ENCODE measurements around the gene MRPL36.
A peak's percentile ranks its signal among the peaks of the same experiment; 100 is the strongest.
"Not testable (repeated sequence)": the region's sequence is repeated elsewhere in the genome, so short reads cannot be mapped to it uniquely, and the experiment has no call there.

Gene MRPL36

DNA sequence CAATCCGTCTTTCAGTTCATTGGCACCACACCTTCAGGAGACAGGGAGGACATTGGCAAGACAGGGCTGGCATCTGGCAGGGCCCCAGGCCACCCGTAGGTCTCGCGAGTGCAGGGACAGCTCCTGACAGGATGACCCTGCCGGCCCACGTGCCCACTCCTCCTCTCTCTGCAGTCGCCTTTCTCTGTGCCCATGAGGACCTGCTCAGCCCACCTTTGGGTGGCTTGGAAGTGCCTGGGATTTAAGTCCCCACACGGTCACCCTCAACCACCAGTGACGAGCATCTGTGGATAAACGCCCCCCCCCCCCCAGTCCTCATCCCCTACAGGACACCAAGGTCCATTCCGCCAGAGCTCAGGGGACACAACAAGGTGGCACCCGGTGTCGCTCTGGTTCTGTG lies 4.1 kb downstream of the MRPL36 start:
- no peak for DNase-seq

- DNase-seq = no peak
Measured at GRCh38 chr5:1794901-1795290, 4.7 kb downstream of the MRPL36 start.

GRCh38 chr5:1793966-1794900 lies 5.4 kb downstream of the MRPL36 start:
- DNase-seq = no peak

GRCh38 chr5:1793301-1793740 lies 6.3 kb downstream of the MRPL36 start:
- peak; percentile 67 for DNase-seq

DNA sequence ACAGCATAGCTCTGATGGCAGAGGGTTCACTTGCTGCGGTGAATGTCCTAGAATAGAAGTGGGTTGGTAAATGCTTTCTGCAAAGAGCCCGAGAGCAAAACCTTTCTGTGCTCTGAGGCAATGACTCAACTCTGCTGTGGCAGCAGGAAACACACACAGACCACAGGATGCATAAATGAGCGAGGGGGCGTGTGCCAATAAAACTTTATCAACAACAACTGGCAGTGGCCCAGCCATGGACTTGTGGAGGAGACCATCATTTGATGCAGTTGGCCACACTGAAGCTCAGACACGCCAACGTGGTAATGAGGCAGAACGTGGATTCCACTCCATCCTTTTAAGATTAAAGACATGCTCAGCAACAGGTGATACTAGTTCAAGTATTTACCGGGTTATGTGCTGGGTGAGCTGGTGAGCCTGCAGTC lies 6.8 kb downstream of the MRPL36 start:
- peak; percentile 85 for DNase-seq

- DNase-seq = no peak
Measured at GRCh38 chr5:1791176-1791575, 8.5 kb downstream of the MRPL36 start.

DNA sequence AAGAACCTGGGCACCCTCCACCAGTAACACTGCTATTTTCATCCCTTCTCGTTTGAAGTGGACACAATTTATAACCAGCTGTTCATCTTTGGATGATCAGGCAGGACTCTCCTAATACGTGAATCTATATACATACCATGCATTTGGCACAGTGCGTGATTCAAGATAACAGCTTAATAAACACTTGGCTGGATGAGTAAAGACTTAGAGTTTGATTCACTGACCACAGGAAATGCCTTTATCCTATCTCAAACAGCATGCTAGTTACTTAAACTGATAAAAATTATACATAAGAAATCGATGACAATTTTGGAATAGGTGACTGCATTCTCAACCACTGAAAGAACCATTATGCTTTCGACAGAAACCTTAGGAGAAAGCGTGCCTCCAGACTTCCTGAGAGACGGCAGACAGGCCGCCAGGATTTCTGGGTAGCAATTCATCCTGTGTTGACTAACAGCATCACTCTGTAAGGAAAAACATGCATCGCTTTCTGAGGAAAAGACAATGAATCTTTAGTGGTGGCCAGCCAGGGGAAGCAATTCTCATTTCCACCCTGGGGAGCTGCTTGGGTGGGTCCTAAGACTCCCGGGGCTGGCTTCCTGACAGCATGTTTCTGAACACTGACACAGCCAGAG lies 9.7 kb downstream of the MRPL36 start:
- no peak for DNase-seq

GRCh38 chr5:1789438-1789833 lies 10.2 kb downstream of the MRPL36 start:
- not testable (repeated sequence) for DNase-seq

DNA sequence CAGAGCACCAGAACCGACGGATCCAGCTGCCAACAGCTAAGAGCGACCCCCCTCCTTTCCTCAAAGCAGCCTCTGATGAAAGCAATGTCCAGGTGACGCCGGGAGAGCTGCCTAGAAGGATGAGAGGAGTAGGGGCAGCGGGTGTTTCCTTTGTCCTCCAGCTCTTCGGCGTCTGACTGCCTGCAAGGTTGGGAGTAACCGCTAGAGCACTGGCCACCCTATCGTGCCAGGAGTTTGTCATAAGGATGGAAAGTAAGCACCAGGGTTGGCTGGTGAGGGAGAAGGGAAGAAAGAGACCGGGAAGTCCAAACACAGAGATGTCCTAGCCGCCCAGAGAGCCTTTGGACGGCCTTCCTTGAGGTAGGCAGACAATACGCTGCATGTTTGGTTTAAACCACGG lies 10.8 kb downstream of the MRPL36 start:
- no peak for DNase-seq

DNA sequence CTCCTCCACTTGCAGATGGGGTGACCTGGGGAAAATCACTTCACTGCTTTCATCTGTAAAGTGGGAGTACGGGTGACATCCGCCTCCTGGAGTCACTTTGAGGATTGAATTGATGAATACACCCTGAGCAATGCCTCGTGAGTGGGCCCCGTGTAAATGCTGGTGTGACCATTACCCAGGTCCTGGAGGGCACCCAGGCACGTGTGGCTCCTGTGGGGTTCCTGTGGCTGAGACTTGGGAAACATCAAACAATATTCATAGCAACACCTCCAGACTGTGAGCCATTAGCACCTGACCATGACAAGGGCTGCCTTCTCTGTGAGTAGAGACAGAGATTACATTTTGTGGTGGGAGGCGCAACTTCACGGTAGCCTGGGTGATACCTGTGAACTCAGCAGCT lies 11.4 kb downstream of the MRPL36 start:
- no peak for DNase-seq

- DNase-seq = no peak
Measured at GRCh38 chr5:1787472-1788047, 12.1 kb downstream of the MRPL36 start.

DNA sequence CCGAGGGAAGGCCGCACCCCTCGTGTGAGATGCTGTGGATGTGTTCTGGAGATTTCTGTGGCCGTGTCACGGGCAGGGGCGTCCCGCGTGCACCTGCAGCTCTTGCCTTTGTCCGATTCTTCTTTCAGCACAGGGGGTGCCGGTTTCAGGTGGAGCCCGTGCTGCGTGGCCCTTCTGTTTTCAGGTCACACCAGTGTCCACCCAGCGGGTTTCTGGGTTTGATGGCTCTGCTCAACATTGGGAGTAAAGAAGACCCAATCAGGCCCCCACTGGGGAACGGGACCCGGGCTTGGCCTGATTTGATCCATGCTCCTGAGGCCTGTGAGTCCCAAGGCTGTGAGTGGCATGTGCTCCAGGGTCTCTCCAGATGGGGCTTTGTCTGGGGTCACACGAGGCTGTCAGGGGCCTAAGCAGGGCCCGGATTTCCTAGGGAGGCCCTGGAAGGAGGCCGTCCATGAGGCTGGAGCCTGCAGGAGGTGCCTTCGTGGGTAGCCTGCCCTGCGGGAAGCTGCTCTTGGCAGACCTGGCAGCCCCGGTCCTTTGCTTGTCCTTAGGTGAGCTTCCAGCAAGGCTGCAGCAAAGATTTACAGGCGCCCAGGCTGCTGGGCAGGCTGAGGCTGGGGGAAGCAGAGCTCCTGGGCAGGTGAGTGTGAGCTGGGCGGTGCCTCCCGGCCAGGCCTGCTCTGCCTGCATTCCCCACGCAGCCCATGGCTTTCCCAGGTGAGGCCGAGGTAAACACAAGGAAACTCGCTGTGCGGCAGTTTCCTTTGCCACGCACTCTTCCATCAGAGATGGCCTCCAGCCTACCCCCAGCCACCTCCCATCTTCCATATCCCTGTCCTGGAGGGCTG lies 12.8 kb downstream of the MRPL36 start:
- no peak for DNase-seq

- no peak for DNase-seq
Measured at GRCh38 chr5:1785984-1786383, 13.7 kb downstream of the MRPL36 start.

DNA sequence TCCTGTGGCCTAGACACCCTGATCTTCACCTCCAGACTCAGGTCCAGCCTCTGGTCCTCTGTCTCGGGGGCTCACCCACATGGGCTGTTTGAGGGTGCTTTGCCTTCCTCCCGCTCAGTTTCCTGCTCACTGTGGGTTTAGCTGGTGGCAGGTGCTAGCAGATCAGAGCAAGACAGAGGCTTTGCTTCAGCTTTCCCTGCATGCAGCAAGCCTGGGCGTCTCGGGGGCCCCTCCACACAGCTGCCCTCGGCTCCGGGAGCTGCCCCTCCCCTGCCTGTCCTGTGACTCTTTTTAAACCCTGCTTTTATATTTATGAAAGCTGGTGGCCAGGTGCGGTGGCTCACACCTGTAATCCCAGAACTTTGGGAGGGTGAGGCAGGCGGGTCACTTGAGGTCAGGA lies 14.6 kb downstream of the MRPL36 start:
- DNase-seq = no peak

DNA sequence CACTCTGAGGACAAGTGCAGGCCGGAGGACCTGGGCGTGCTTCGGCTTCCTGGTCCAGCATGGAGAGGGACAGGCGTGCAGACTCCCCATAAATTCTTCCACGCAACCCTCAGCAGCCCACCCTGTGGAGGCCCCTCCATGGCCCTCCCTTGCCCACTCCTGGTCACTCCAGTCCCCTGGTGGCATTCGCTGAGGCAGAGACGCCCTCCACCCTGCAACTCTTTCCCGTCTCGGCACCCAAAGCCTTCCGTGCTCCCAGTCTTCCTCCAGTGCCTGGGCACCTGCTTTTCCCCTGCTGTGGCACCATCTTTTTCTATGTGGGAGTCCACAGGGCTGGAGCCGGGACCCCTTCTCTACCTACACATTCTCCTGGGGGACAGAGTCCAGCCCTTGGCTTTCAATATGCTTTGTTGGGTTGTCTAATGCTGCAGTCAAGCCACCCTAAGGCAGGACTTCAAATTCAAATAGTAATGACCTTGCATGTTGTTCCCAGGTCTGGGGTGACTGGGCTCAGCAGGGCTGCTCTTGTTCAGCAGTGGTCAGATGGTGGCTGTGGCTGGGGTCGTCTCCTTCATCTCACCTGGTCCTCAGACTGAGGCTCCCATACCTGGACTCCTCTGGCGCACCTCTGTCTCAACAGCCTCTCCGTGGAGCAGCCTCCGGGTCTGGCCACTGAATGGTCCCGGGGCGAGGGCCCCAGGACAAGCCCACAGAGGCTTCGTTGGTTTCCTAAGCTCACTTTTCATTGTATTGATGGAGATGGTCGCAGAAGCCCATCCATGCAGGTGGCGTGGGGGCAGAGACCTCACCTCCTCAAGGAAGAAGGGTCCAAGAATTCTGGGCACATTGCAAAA lies 15.2 kb downstream of the MRPL36 start:
- no peak for DNase-seq

GRCh38 chr5:1783216-1783554 lies 16.5 kb downstream of the MRPL36 start:
- no peak for DNase-seq

DNA sequence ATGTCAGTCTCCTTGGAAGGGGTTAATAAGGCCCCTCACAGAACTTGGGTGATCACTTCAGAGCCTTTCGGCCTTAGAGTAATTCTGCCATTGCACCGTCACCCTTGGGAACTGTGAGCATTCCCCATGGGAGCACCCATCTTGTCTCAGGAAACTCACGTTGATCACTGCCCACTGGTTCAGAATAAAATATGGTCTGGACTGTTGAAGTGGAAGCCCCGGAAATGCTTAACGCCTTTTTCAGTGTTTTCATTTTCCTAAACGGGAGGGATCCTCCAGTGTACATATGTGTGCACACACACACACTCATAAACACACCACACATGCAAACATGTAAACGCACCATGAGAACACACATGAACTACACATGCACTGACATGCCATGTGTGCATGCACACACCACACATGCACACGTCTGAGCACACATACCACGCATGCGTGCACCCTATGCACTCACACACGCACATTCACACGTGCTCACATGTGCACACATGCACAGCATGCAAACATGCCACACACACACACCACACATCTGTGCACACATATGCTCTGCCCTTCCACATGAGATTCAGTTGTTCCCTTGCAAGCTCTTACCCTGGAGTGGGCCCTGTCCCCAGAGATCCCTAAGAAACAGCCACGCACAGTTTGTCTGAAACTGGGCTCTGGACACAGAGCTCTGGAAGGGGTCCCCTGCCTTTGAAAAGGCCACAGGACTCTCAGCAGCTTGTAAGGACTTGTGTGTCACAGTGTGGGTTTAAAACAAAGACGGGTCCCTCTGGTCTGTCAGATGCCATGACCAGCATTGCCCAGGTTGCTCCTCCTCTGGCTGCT lies 17.0 kb downstream of the MRPL36 start:
- DNase-seq = no peak

DNA sequence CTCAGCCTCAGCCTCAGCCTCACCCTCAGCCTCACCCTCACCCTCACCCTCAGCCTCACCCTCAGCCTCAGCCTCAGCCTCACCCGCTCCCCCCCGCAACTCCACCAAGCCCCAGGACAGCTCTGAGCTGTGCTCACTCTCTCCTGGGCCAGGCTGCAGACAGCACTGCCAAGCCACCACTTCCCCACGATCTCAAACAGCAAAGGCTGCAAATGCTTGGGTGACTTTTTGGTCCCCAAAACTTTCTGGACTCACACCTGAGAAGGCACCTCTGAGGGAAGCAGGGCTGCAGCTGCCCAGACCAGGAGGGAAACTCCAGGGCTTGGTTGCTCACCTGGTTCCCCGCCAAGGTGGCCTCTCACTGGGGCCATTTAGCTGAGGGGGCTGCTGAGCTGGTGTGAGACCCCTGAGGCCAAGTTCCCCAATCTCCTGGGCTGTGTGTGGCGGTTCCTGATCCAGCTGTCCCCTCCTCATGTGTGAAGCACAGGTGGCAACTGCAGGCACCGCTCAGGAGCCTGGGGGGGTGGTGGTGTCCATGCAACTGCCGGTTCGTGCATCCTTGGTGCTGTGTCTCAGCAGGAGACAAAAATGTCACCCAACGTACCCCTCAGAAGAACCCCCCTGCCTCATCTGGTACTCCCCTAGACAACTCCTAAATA lies 17.8 kb downstream of the MRPL36 start:
- no peak for DNase-seq

DNA sequence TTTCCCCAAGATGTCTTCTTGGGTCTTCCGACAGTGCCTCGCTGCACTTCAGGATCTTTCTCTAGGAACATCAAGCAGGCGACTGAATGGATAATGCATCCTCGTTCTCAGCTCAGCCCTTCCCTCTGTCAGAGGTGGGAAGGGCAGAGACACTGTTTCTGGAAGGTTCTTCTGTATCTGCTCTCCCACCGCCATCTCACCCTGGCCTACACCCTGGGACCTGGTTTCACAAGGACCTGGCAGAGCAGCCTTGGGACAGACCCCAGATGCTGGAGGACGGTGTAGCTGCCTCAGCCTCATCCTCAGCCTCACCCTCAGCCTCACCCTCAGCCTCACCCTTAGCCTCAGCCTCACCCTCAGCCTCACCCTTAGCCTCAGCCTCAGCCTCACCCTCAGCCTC lies 18.5 kb downstream of the MRPL36 start:
- DNase-seq = no peak

DNA sequence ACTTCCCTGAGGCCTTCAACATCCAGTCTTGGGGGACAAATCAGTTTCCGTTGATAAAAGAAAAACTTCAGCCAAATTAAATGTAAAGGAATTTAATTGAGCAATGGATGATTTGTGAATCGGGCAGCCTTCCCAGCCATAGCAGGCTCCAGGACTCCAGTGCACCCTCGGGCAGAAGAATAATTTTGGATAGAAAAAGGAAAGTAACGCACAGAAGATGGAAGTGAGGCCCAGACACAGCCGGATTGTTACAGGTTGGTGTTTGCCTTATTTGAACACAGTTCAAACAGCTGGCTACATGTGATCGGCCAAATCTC lies 19.1 kb downstream of the MRPL36 start:
- DNase-seq = no peak
